H7 (cell line): Measurements from ENCODE around the gene MINDY4B. TPM values are rescaled to one million over a fixed set of nuclear protein-coding genes. Genes with fewer than 3 reads are reported as not detected.

ENCODE experiments used
- DNase-seq: peaks from one replicate; pipeline ENCODE4 v3.0.0; 2012
- H3K27me3 ChIP-seq: 2 replicates; pipeline ENCODE4 v1.6.0; 2011; ENCODE audit warnings: mild to moderate bottlenecking, low read length; ENCODE audit not compliant: control insufficient read depth, insufficient read depth
- H3K36me3 ChIP-seq: replicated peaks from 2 replicates; pipeline ENCODE4 v1.5.1; 2011; ENCODE audit warnings: low read length; ENCODE audit not compliant: control insufficient read depth, insufficient read depth
- H3K4me3 ChIP-seq: 2 replicates; pipeline ENCODE4 v1.5.1; 2011; ENCODE audit warnings: low read depth, mild to moderate bottlenecking, control low read depth, low read length, moderate library complexity; ENCODE audit not compliant: insufficient read depth
- total RNA-seq: library from RNA; depleted of rRNA; stranded (reverse); fragments of >200 nt; shearing (Covaris generic); gene quantifications from 2 replicates; pipeline ENCODE4 v1.2.3, GENCODE V29; 2014

MINDY4B gene
- total RNA-seq, 1 experiment from 2014 or later: not detected

- H3K4me3 ChIP-seq: no peak overlapping the region
- no peak for DNase-seq
- no peaks in the 10 kb centered on the region for H3K36me3 ChIP-seq
- H3K27me3 ChIP-seq: peaks cover under 1% of the 10 kb centered on the region; the same call in 1 of the 2 replicates
Measured at GRCh38 chr3:150847433-150847832, 57.8 kb downstream of the MINDY4B start.

- no peak for DNase-seq
- H3K27me3 ChIP-seq: peaks cover 18% of the 10 kb centered on the region
- no peak overlapping the region for H3K4me3 ChIP-seq
- no peaks in the 10 kb centered on the region for H3K36me3 ChIP-seq
Measured at GRCh38 chr3:150844484-150844883, 60.8 kb downstream of the MINDY4B start.

- peaks cover 26% of the 10 kb centered on the region for H3K27me3 ChIP-seq
- H3K36me3 ChIP-seq: no peaks in the 10 kb centered on the region
- no peak overlapping the region for H3K4me3 ChIP-seq
- no peak for DNase-seq
Measured at GRCh38 chr3:150843241-150843640, 62.0 kb downstream of the MINDY4B start.

- peaks cover 27% of the 10 kb centered on the region for H3K27me3 ChIP-seq
- no peak overlapping the region for H3K4me3 ChIP-seq
- H3K36me3 ChIP-seq: no peaks in the 10 kb centered on the region
- DNase-seq: no peak
Measured at GRCh38 chr3:150840802-150841515, 64.3 kb downstream of the MINDY4B start.

GRCh38 chr3:150830745-150831144, 74.5 kb downstream of the MINDY4B start:
- no peaks in the 10 kb centered on the region for H3K27me3 ChIP-seq
- H3K36me3 ChIP-seq: no peaks in the 10 kb centered on the region
- no peak overlapping the region for H3K4me3 ChIP-seq
- DNase-seq: no peak

- Histone ChIP-seq H3K27me3 (no peaks in the 10 kb centered on the region), H3K36me3 (no peaks in the 10 kb centered on the region), H3K4me3 (no peak overlapping the region)
- DNase-seq: peak; percentile 47
Measured at GRCh38 chr3:150830094-150830681, 75.1 kb downstream of the MINDY4B start.

- no peaks in the 10 kb centered on the region for H3K36me3 ChIP-seq
- no peak overlapping the region for H3K4me3 ChIP-seq
- H3K27me3 ChIP-seq: no peaks in the 10 kb centered on the region
- DNase-seq: no peak
Measured at GRCh38 chr3:150829408-150829807, 75.8 kb downstream of the MINDY4B start.

GRCh38 chr3:150828997-150829396, 76.2 kb downstream of the MINDY4B start:
- DNase-seq: no peak

GRCh38 chr3:150828261-150828660, 77.0 kb downstream of the MINDY4B start:
- H3K27me3 ChIP-seq: no peaks in the 10 kb centered on the region

More at GRCh38 chr3:150828997-150829396, 76.2 kb downstream of the MINDY4B start:
- Histone ChIP-seq H3K27me3 (no peaks in the 10 kb centered on the region), H3K36me3 (no peaks in the 10 kb centered on the region), H3K4me3 (no peak overlapping the region)

GRCh38 chr3:150826466-150827282, 78.6 kb downstream of the MINDY4B start:
- H3K4me3 ChIP-seq: no peak overlapping the region
- DNase-seq: no peak
- no peaks in the 10 kb centered on the region for H3K27me3 ChIP-seq
- H3K36me3 ChIP-seq: no peaks in the 10 kb centered on the region

More at GRCh38 chr3:150828261-150828660, 77.0 kb downstream of the MINDY4B start:
- DNase-seq: no peak
- Histone ChIP-seq H3K36me3 (no peaks in the 10 kb centered on the region), H3K4me3 (no peak overlapping the region)

GRCh38 chr3:150825916-150826377, 79.3 kb downstream of the MINDY4B start:
- H3K36me3 ChIP-seq: no peaks in the 10 kb centered on the region
- no peaks in the 10 kb centered on the region for H3K27me3 ChIP-seq
- no peak overlapping the region for H3K4me3 ChIP-seq
- no peak for DNase-seq

- Histone ChIP-seq H3K27me3 (no peaks in the 10 kb centered on the region), H3K4me3 (no peak overlapping the region), H3K36me3 (no peaks in the 10 kb centered on the region)
- no peak for DNase-seq
Measured at GRCh38 chr3:150825192-150825915, 79.9 kb downstream of the MINDY4B start.

GRCh38 chr3:150823277-150823676, 82.0 kb downstream of the MINDY4B start:
- Histone ChIP-seq H3K36me3 (no peaks in the 10 kb centered on the region), H3K4me3 (no peak overlapping the region), H3K27me3 (no peaks in the 10 kb centered on the region)
- DNase-seq: no peak

- H3K4me3 ChIP-seq: no peak overlapping the region
- no peaks in the 10 kb centered on the region for H3K27me3 ChIP-seq
- no peaks in the 10 kb centered on the region for H3K36me3 ChIP-seq
- DNase-seq: no peak
Measured at GRCh38 chr3:150822636-150823035, 82.6 kb downstream of the MINDY4B start.
